ENCODE results near the gene NUPR2.
"Not testable (repeated sequence)": the region's sequence is repeated elsewhere in the genome, so short reads cannot be mapped to it uniquely, and the experiment has no call there.

DNA sequence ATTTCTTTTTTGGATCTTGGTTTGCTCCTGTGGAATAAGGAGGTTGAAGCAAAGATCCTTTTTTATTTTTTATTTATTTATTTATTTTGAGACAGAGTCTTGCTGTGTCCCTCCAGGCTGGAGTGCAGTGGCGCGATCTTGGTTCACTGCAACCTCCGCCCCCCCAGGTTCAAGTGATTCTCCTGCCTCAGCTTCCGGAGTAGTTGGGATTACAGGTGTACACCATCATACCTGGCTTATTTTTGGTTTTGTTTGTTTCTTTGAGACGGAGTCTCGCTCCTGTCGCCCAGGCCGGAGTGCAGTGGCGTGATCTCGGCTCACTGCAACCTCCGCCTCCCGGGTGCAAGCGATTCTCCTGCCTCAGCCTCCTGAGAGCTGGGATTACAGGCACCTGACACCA, 49.8 kb downstream of the NUPR2 start:
- TF ChIP-seq, protein P1, sequence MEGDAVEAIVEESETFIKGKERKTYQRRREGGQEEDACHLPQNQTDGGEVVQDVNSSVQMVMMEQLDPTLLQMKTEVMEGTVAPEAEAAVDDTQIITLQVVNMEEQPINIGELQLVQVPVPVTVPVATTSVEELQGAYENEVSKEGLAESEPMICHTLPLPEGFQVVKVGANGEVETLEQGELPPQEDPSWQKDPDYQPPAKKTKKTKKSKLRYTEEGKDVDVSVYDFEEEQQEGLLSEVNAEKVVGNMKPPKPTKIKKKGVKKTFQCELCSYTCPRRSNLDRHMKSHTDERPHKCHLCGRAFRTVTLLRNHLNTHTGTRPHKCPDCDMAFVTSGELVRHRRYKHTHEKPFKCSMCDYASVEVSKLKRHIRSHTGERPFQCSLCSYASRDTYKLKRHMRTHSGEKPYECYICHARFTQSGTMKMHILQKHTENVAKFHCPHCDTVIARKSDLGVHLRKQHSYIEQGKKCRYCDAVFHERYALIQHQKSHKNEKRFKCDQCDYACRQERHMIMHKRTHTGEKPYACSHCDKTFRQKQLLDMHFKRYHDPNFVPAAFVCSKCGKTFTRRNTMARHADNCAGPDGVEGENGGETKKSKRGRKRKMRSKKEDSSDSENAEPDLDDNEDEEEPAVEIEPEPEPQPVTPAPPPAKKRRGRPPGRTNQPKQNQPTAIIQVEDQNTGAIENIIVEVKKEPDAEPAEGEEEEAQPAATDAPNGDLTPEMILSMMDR (conservative IDR thresholded peaks at IDR 0.05 in 1 of 2, IDR thresholded peaks at IDR 0.05 in 1 of 2; ENCODE audit: low read depth in 1 of 2, low read length in 2 of 2): not testable (repeated sequence)
- not testable (repeated sequence) for TF ChIP-seq EZH2 (IDR thresholded peaks at IDR 0.05; ENCODE audit: low read length, missing control alignments)

Measured in fibroblast of lung (primary cell).